Activated CD8-positive, alpha-beta memory T cell treated with anti-CD3 and anti-CD28 coated beads for 1 hour (primary cell): ENCODE measurements around the gene AMN.
"Not testable (repeated sequence)": the region's sequence is repeated elsewhere in the genome, so short reads cannot be mapped to it uniquely, and the experiment has no call there.

Source experiments
- DNase-seq, 2 donors: peaks; one replicate each; pipeline ENCODE4 v3.0.0-alpha.2; 2020; ENCODE audit warnings: low read depth in 1 of 2; ENCODE audit errors: extremely low read depth in 1 of 2

Gene AMN

DNA sequence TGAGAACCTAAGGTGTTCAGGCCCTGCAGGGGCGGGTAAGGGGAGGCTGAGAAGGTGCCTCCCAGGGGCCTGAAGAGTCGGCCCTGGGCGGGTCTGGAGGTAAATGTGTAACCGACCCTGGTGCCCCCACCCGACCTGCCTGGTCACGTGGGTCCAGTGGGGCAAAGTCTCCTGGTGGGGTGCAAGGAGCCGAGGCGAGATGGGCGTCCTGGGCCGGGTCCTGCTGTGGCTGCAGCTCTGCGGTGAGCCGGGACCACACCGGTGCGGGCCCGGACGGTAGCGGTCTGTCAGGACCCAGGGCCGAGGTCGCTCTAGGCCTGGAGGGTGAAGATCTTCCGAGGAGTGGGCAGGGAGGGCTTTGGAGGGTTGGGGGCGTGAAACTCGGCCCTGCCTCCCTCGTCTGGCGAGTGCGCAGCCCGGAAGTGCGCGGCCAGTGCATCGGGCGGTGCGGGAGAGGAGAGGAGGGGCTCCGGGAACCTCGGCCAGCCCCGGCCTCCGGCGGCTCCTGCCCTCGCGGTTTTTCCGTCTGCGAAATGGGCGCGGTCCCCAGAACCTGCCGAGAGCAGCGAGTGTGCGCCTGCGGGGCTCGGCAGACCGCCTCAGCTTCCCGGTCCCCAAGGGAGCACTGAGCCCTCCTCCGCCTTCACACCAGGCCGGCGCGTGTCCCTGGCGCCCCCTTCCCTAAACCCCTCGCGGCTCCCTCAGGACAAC, at the start of gene AMN:
Gene AMN, plus strand, starts transcription at position 174 of the 711 bp plus-strand sequence. Its CDS starts 26 bp downstream, at position 200.
- no peak for DNase-seq

DNA sequence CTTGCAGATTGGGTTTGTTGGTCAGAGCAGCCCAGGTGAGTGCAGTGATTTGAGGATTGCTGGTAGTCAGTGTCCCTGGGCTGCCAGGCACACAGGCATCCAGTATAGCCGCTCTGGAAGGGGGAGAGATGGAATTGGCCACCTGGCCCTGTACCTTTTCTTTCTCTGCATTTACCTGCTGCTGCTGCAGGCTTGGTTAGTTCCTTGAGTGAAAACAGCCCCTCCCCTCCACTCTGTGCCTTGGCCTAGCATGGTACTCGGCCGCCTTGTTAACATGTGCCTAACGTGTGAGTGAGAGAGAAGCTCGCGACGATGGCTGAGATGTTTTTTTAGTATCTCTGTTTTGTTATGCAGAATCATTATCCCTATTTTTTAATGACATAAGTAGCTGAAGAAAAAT, 49.3 kb upstream of the AMN start:
- no peak for DNase-seq

DNA sequence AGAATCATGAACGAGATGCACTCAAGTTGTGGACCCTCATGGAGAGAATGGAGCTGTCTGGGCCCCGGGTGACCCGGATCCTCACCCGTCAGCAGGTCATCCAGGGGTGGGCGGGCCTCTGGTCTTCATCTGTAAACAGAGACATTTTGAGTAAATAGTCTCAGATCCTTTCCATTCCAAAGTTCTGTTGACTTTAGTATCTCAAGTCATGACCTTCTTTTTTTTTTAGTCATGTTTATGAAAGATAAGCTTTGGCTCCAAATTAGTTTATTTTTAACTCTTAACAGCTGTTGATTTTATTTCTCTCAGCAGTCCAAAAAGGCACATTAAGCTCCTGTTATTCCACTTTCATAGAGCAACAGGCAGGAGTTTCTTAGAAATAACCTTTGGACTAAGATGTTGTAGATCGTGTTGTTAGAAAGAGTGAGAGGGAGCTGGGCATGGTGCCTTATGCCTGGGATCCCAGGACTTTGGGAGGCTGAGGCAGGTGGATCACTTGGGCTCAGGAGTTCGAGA, 48.9 kb upstream of the AMN start:
- no peak for DNase-seq

GRCh38 chr14:102875652-102876051, 46.8 kb upstream of the AMN start:
- DNase-seq: no peak

GRCh38 chr14:102877511-102877910, 45.0 kb upstream of the AMN start:
- not testable (repeated sequence) for DNase-seq

GRCh38 chr14:102878174-102878969, 44.1 kb upstream of the AMN start:
- DNase-seq: no peak

DNA sequence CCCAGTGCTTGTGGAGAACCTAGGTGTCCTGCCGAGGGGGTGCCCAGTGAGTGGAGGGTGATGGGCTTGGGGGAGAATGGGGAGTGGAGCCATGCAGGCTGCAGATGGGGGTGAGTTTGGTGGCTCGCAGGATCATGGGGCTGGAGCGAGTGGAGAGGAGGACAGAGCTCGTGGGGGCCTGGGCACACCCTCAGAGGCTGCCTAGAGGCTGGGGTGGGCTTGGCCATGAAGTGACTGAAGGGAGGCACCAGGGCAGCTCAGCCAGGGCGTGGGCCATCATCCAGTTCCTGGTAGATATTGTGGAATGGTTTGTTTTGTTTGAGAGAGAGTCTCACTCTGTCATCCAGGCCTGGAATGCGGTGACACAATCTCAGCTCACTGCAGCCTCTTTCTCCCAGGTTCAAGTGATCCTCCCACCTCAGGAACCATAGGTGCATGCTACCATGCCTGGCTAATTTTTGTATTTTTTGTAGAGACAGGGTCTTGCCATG, 43.4 kb upstream of the AMN start:
- no peak for DNase-seq

GRCh38 chr14:102882226-102882906, 40.1 kb upstream of the AMN start:
- no peak for DNase-seq

GRCh38 chr14:102883089-102883541, 39.3 kb upstream of the AMN start:
- no peak for DNase-seq

DNA sequence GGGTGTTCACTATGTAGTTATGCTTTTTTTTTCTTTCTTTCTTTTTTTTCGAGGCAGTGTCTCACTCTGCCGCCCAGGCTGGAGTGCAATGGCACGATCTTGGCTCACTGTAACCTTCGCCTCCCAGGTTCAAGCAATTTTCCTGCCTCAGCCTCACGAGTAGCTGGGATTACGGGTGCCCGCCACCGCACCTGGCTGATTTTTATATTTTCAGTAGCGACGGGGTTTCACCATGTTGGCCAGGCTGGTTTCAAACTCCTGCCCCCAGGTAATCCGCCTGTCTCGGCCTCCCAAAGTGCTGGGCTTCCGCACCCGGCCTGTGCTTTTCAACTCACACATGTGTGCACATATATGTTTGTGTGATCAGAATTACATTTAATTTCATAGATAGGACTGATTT, 38.9 kb upstream of the AMN start:
- DNase-seq: no peak

DNA sequence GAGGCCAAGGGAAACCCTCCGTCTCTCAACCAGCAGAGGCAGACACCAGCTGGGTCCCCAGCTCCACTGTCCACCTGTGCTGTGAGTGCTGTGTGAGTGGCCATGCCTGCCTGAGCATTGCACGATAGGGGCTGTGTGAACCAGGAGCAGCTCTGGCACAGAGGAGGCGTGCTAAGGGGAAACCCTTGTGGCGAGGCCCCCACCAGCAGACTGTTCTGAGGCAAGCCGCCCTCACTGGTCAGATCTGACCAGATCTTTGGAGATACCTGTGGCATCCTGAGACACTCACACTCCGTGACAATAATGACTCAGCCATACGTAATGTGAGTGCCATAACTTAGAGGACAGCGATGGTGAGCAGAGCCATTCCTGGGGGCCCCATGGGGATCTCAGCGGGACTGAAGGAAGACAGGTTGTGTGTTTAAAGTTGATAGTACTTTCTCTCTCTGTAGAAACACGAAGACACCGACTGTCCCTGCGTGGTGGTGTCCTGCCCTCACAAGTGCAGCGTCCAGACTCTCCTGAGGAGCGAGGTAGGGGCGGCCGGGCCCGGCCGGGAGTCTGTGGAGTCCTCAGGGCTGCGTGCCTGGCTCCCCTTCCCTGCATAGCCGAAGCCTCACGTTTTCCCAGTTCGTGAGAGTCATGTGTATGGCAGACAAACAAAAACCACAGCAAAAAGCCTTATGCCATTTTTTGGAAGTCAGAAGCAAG, 36.6 kb upstream of the AMN start:
- DNase-seq: no peak

DNA sequence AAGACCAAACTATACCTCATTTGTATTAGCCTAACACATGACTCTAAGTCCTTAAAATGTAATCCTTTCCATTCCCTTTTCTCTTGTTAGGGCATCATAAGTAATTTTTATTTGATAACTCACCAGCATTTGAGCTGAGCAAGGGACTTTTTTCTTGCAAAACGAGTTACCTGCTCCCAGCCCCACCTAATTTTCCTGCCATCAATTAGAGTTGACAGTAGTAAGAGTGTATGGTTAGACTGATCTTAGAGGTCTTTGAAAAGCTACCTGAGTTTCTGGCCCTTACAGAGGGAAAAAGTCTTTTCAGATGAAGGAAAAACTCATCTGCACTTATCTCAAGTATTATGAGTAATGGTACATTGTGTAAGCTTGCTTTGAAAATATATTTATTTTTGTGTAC, 33.7 kb upstream of the AMN start:
- no peak for DNase-seq

- no peak for DNase-seq
Observed at GRCh38 chr14:102889615-102890014, 32.8 kb upstream of the AMN start.

GRCh38 chr14:102891111-102891510, 31.4 kb upstream of the AMN start:
- DNase-seq: no peak

DNA sequence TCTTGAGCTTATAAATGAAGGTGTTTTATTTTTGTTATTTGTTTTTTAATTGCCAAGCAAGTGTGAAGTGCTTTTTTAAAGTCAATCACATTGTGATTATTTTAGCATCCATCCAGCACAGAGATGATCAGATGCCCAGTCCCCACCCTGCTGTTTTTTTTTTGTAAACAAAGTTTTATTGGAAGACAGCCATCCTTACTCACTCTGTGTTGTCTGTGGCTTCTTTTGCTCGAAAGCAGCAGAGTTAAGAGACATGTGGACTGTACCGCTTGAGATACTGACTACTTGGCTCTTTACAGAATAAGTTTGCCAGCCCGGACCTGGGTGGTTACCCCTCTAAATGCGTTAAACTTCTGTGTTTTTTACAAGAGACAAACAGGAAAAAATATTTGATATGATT, 30.9 kb upstream of the AMN start:
- no peak for DNase-seq

- DNase-seq: no peak
Observed at GRCh38 chr14:102892651-102893050, 29.8 kb upstream of the AMN start.

DNA sequence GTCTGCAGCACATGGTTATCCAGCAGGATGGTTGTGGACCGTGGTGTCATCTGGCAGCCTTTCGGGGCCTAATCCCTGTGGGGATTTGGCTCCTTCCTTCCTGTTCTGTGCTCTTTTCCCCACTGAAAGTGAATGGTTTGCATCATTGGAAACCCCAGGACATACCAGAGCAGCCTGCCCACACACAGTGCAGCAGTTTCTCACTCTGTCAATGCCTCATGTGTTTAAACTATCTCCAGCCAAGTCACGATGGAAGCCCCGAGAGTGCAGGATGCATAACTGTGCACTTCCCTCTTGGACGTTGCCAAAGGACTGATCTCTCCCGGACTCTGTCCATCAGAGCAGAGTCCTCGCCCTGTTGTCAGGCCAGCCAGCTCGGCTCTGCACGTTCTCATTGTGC, 29.0 kb upstream of the AMN start:
- no peak for DNase-seq

DNA sequence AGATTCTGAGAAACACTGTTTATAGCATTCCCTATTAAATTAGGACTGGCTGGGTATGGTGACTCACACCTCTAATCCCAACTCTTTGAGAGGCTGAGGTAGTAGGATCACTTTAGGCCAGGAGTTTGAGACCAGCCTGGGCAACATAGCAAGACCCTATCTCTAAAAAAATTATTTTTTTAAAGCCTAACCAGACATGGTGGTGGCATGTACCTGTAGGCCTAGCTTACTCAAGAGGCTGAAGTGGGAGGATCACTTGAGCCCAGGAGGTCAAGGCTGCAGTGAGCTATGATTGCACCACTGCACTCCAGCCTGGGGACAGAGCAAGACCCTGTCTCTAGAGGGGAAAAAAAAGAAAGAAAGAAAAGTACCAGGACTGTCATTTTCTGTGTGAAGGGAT, 25.7 kb upstream of the AMN start:
- DNase-seq: not testable (repeated sequence)

DNA sequence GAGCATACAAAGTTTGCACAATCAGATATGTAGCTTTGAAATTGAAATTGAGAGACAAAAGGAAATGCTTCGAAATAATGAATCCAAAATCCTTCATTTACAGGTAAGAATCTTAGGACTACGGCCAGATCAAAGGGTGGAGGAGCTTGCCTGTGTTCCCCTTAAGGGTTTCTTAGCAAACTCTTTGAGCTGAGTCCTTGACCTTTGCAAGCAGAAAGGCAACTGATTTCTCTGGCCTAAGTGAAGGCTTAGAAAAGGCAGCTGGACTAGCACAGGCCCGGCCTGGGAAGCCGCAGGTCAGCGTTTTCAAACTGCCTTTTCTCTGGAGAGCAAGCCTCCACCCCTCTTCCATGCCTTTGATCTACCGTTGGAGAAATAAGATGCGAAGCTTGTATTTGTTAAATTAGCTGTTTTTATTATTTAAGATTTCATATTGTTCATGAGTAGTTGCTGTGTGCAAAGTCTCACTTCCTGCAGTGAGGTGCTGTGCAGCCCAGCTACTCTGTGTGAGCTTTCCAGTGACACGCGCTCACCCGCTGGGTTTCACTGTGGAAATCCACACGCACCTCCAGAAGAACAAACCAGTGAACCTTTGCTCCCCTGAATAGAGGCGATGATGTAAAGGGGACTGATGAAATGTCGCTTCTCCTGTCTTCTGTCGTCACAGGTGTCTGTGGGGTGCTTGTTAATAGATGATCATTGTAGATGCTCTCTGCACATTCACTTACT, 25.0 kb upstream of the AMN start:
- DNase-seq: no peak

DNA sequence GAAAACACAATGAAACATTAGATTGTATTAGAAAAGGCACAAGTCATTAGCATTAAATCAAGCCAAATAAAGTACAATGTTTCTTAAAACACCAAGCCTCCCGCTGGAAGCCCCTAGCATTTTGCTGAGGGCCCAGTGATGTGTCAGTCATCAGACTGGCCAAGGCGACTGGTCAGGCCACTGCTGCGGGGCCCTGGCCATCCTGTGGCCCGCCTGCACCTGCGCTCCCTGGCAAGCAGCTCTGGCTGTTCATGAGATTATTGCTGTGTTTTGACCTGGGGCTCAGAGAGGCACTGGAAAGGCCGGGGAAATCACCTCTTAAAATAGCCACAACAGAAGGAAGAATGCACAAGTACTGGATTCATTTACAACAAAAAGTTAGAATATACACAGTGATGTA, 24.2 kb upstream of the AMN start:
- DNase-seq: no peak
